B cell (primary cell): ENCODE measurements around the gene CUEDC2. TPM values are rescaled to one million over a fixed set of nuclear protein-coding genes. Genes with fewer than 3 reads are reported as not detected.

Experiments
- ATAC-seq: fragments of 200-7000 bp; cut with Tn5 transposase; one replicate; pipeline ENCODE4 v1.10.0; 2021; ENCODE audit warnings: low read depth, mild to moderate bottlenecking, moderate number of reproducible peaks, moderate library complexity
- CTCF ChIA-PET: fragments of 350-600 bp; sonication (Branson Sonifier 250); formaldehyde crosslinking; loops from one replicate; lab custom pipeline; 2021; ENCODE audit warnings: antibody characterized with exemption, inconsistent platforms; lab: Charles Lee
- POLR2A ChIA-PET: fragments of 350-600 bp; sonication (Branson Sonifier 250); formaldehyde crosslinking; loops from one replicate; lab custom pipeline; 2021; ENCODE audit warnings: antibody characterized with exemption; lab: Charles Lee
- DNase-seq: peaks from one replicate; pipeline ENCODE4 v3.0.0; 2013
- H2AFZ ChIP-seq: 2 replicates; pipeline ENCODE4 v1.6.1; 2012; ENCODE audit warnings: mild to moderate bottlenecking, low read depth, low read length; ENCODE audit not compliant: insufficient read depth, poor library complexity, severe bottlenecking
- H3K27ac ChIP-seq, 2 donors: 1 replicate in 1 of 2; 2 replicates in 1 of 2; pipeline ENCODE4 v1.5.1; 2012 to 2013; ENCODE audit warnings: low read length in 2 of 2, mild to moderate bottlenecking in 2 of 2, moderate library complexity in 1 of 2
- H3K27me3 ChIP-seq, 4 experiments: fragments of 200-600 bp in 1 of 4; sonication (generic) in 1 of 4; replicated peaks in 1 of 4; 1 replicate in 2 of 4; 2 replicates in 2 of 4; pipeline versions ENCODE4 v1.6.1 to v1.7.0; 2013 to 2016; ENCODE audit warnings: low read length in 3 of 4, mild to moderate bottlenecking in 2 of 4, mixed read lengths in 1 of 4, moderate library complexity in 1 of 4; ENCODE audit not compliant: insufficient read depth in 4 of 4, control insufficient read depth in 3 of 4; ENCODE audit errors: control extremely low read depth in 1 of 4
- H3K36me3 ChIP-seq, 2 experiments: replicated peaks in 1 of 2; 1 replicate in 1 of 2; 2 replicates in 1 of 2; pipeline versions ENCODE4 v1.6.1 to v1.7.1; 2013; ENCODE audit warnings: low read length in 1 of 2; ENCODE audit not compliant: insufficient read depth in 2 of 2, control insufficient read depth in 1 of 2; ENCODE audit errors: control extremely low read depth in 1 of 2, extremely low read depth in 1 of 2
- H3K4me1 ChIP-seq, 2 donors: fragments of 200-600 bp in 1 of 2; sonication (generic) in 1 of 2; 1 replicate in 1 of 2; 2 replicates in 1 of 2; pipeline versions ENCODE4 v1.5.1 to v1.6.1; 2013 to 2017; ENCODE audit warnings: low read length in 2 of 2; ENCODE audit not compliant: control insufficient read depth in 2 of 2, insufficient read depth in 2 of 2
- H3K4me2 ChIP-seq: replicated peaks from 2 replicates; pipeline ENCODE3; 2012; ENCODE audit warnings: mild to moderate bottlenecking, low read depth, low read length; ENCODE audit not compliant: poor library complexity, severe bottlenecking
- H3K4me3 ChIP-seq, 5 experiments: fragments of 200-600 bp in 1 of 5; sonication (generic) in 1 of 5; 1 replicate in 3 of 5; 2 replicates in 2 of 5; pipeline versions ENCODE4 v1.5.1 to v1.7.0; 2011 to 2016; ENCODE audit warnings: low read length in 4 of 5, mild to moderate bottlenecking in 4 of 5, low read depth in 2 of 5, control low read depth in 1 of 5, moderate library complexity in 1 of 5; ENCODE audit not compliant: insufficient read depth in 1 of 5; ENCODE audit errors: control extremely low read depth in 1 of 5, extremely low read depth in 1 of 5
- H3K79me2 ChIP-seq: fragments of 200-600 bp; sonication (generic); one replicate; pipeline ENCODE4 v1.6.0; 2016; ENCODE audit warnings: low read length; ENCODE audit not compliant: control insufficient read depth, insufficient read depth
- H3K9ac ChIP-seq: fragments of 200-600 bp; sonication (generic); 2 replicates; pipeline ENCODE4 v1.6.1; 2017; ENCODE audit warnings: mild to moderate bottlenecking, low read length, moderate library complexity
- H3K9me3 ChIP-seq, 3 donors: one replicate each; pipeline versions ENCODE4 v1.6.1 to v1.7.1; 2013; ENCODE audit warnings: low read length in 2 of 3; ENCODE audit not compliant: control insufficient read depth in 2 of 3, insufficient read depth in 1 of 3; ENCODE audit errors: control extremely low read depth in 1 of 3
- H4K20me1 ChIP-seq: 2 replicates; pipeline ENCODE4 v1.6.0; 2012; ENCODE audit warnings: mild to moderate bottlenecking, low read length; ENCODE audit not compliant: insufficient read depth, control insufficient read depth, poor library complexity, severe bottlenecking
- H3K27ac Mint-ChIP-seq: one replicate; pipeline ENCODE4 v1.8.0; 2021; ENCODE audit warnings: mixed read lengths
- H3K27me3 Mint-ChIP-seq: one replicate; pipeline ENCODE4 v1.8.0; 2021; ENCODE audit warnings: mixed read lengths
- H3K4me1 Mint-ChIP-seq: one replicate; pipeline ENCODE4 v1.8.0; 2021; ENCODE audit warnings: mixed read lengths
- H3K4me3 Mint-ChIP-seq: one replicate; pipeline ENCODE4 v1.8.0; 2021; ENCODE audit warnings: mixed read lengths
- H3K9me3 Mint-ChIP-seq: one replicate; pipeline ENCODE4 v1.8.0; 2022; ENCODE audit warnings: mixed read lengths; ENCODE audit not compliant: insufficient read depth
- CTCF ChIP-seq: fragments of 200-600 bp; IDR thresholded peaks from one replicate; pipeline ENCODE4 v1.8.0; 2022; ENCODE audit warnings: antibody characterized with exemption, mild to moderate bottlenecking
- EZH2 ChIP-seq: IDR thresholded peaks from 2 replicates; pipeline ENCODE4 v1.6.1; 2012; ENCODE audit warnings: borderline replicate concordance, low read depth, mild to moderate bottlenecking, moderate library complexity, low read length; ENCODE audit not compliant: insufficient read depth, poor library complexity, severe bottlenecking
- WGBS: methylation state at CpG from one replicate; pipeline ENCODE4 v1.1.5; 2013; ENCODE audit warnings: missing lambda C conversion rate; ENCODE audit not compliant: insufficient coverage; 5-methylcytosine and 5-hydroxymethylcytosine counted together
- intact Hi-C: fragments of 100-400 bp; cut with micrococcal nuclease; formaldehyde crosslinking; loops from one replicate; pipeline ENCODE4 v1.10.0; 2022
- polyA plus RNA-seq: library from polyadenylated mRNA; depleted of rRNA; stranded (reverse); fragments of >200 nt; gene quantifications from 2 replicates; pipeline ENCODE4 v1.2.3, GENCODE V29; 2012
- total RNA-seq, 2 donors: library from RNA; stranded (reverse); fragments of 120-200 nt in 1 of 2; gene quantifications; 1 replicate in 1 of 2; 2 replicates in 1 of 2; pipeline versions ENCODE4 v1.2.3 to v1.2.4, GENCODE V29; 2013 to 2022

Gene CUEDC2
- total and polyA plus RNA-seq, 2 donors (not counting 1 experiment from before 2014, with no cell fraction given): 35.6 to 49.4 TPM

GRCh38 chr10:102416283-102416682 is 16.1 kb downstream of the CUEDC2 start:
- H2AFZ ChIP-seq: no peak overlapping the region
- peaks cover 0 to 75% (median 40%) of the 10 kb centered on the region in 4 experiments for H3K27me3 ChIP-seq
- no peak overlapping the region for H3K4me3 Mint-ChIP-seq
- H4K20me1 ChIP-seq: peaks cover 6% of the 10 kb centered on the region
- H3K36me3 ChIP-seq: no peaks in the 10 kb centered on the region
- H3K79me2 ChIP-seq: no peaks in the 10 kb centered on the region
- ChIA-PET POLR2A (no interaction called here), CTCF (no interaction called here)
- DNase-seq (no peak), ATAC-seq (no peak)
- H3K9me3 ChIP-seq: peaks cover 0 to 14% (median 0%) of the 10 kb centered on the region in 3 donors
- 93% methylated on average over 6 of the region's 9 CpGs for WGBS
- H3K4me3 ChIP-seq: no peak overlapping the region
- peaks cover 36% of the 10 kb centered on the region for H3K4me1 Mint-ChIP-seq
- TF ChIP-seq EZH2: no peak
- TF ChIP-seq CTCF: no peak
- H3K9me3 Mint-ChIP-seq: no peaks in the 10 kb centered on the region
- intact Hi-C loops: no loop called here
- H3K9ac ChIP-seq: no peak overlapping the region
- H3K27ac ChIP-seq: no peak overlapping the region
- H3K27ac Mint-ChIP-seq: no peak overlapping the region
- peaks cover 24% of the 10 kb centered on the region in 2 donors for H3K4me1 ChIP-seq
- H3K4me2 ChIP-seq: no peak overlapping the region
- peaks cover 51% of the 10 kb centered on the region for H3K27me3 Mint-ChIP-seq

GRCh38 chr10:102414749-102415148 is 17.6 kb downstream of the CUEDC2 start:
- H4K20me1 ChIP-seq: peaks cover under 1% of the 10 kb centered on the region
- peaks cover 0 to 26% (median 0%) of the 10 kb centered on the region in 3 donors for H3K9me3 ChIP-seq
- H3K4me2 ChIP-seq: no peak overlapping the region
- no peak overlapping the region for H3K9ac ChIP-seq
- no peak overlapping the region for H3K4me3 ChIP-seq
- no peak for DNase-seq
- H3K4me1 ChIP-seq: peaks cover 30% of the 10 kb centered on the region in 2 donors
- H3K79me2 ChIP-seq: no peaks in the 10 kb centered on the region
- POLR2A ChIA-PET: interaction anchor here (0.6 kb wide), 1 partner anchor 20 kb away, joined by 4 read pairs; no protein-coding TSS in a partner anchor
- WGBS: 49% methylated on average over 20 of the region's 20 CpGs
- peaks cover 0 to 90% (median 50%) of the 10 kb centered on the region in 4 experiments for H3K27me3 ChIP-seq
- Mint-ChIP-seq H3K27me3 (peaks cover 60% of the 10 kb centered on the region), H3K9me3 (no peaks in the 10 kb centered on the region), H3K4me1 (peaks cover 33% of the 10 kb centered on the region), H3K27ac (no peak overlapping the region), H3K4me3 (no peak overlapping the region)
- H3K27ac ChIP-seq: no peak overlapping the region
- H2AFZ ChIP-seq: no peak overlapping the region
- TF ChIP-seq CTCF (no peak), EZH2 (no peak)
- intact Hi-C loops: no loop called here
- no peaks in the 10 kb centered on the region for H3K36me3 ChIP-seq
- no peak for ATAC-seq
- CTCF ChIA-PET: interaction anchor here (0.6 to 1.2 kb wide), 4 partner anchors 11 to 50 kb away, joined by 3 to 4 read pairs (median 3); no protein-coding TSS in a partner anchor
